GM12801 (cell line): Measurements from ENCODE around the gene PRUNE1.

Experiments
- TF ChIP-seq, protein P1 (sequence below): IDR thresholded peaks from one replicate; pipeline ENCODE4 v1.5.1; 2011; ENCODE audit warnings: control low read depth; ENCODE audit not compliant: insufficient read length; ENCODE audit errors: extremely low read depth

The PRUNE1 gene

DNA sequence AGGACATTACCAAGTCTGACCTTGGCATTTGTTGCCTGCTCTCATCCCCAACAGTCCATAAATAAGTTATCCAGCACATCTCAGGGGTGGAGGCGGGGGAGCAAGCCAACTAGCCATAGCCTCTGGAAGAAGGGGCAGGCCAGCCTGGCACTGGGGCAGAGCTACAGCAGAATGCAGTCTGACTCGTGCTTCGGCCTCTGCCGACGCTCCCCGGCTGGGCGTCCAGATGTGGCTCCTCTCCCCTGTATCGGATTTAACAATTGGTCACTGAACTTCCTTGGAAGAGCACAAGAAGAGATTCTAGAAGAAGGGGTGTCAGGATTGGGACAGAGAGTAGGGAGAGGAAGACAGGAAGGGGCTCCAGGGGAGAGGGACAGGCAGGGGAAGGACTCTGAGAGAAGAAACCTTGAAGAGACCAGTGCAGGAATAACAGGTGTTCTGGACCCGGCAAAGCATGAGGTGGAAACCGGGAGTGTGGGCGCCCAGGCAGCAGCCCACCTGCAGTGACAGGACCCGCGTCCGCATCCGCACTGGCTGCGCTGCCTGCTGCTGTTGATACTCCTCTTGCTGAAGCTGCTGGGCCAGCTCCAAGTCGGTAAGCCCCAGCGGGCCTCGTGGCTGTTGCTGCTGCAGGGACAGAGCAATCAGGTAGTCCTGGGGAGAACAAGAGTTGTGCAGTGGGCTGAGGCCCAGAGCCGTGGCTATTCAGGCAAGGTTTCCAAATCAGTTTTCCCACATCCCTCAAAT, 10.9 kb upstream of the PRUNE1 start:
- TF ChIP-seq, protein P1, sequence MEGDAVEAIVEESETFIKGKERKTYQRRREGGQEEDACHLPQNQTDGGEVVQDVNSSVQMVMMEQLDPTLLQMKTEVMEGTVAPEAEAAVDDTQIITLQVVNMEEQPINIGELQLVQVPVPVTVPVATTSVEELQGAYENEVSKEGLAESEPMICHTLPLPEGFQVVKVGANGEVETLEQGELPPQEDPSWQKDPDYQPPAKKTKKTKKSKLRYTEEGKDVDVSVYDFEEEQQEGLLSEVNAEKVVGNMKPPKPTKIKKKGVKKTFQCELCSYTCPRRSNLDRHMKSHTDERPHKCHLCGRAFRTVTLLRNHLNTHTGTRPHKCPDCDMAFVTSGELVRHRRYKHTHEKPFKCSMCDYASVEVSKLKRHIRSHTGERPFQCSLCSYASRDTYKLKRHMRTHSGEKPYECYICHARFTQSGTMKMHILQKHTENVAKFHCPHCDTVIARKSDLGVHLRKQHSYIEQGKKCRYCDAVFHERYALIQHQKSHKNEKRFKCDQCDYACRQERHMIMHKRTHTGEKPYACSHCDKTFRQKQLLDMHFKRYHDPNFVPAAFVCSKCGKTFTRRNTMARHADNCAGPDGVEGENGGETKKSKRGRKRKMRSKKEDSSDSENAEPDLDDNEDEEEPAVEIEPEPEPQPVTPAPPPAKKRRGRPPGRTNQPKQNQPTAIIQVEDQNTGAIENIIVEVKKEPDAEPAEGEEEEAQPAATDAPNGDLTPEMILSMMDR, result no peak

DNA sequence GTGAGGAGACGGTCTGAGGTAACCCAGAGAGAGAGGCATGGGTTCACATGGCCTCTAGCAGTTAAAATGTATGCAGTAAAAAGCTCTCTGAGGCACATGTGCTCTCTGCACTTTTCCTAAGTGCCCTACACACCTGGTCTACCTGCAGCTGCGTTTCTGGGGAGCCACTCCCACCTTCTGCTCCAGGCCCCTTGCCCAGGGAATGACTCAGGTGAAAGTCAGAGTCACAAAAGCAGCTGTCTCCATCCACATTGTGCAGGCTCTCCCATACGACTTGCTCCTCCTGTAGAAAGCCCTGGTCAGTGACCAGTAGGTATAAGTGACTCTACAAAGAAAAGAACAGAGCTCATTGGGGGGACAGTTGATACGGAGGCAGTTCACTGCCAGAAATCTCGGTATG, 10.3 kb upstream of the PRUNE1 start:
- TF ChIP-seq, protein P1, result no peak

DNA sequence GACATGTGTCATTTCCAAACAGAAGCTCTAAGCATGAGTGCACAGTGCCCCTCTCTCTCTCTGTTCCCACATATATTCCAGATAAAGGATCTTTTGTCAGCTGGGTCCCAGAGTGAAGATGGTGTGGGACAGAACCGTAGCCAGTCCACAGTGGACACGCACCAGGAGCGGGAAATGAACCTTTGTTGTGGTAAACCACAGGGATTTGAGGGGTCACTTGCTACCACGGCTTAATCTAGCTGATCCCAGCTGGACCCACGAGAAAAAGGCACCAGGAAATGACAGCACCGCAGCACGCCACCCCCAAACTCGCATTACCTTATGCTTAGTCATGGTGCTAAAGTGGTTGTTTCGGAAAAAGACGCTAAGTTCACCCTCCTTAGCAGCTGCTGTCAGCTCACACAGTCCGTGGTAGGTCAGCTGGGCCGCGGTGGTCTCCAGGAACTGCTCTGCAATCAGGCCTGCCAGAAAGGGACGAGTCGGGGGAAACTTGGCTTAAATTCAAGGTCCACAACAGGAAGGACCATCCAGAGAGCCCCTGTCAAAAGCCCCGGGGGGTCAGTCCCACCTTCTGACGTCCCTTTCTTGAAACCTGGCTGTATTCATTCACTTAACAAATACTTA, 9.1 kb upstream of the PRUNE1 start:
- TF ChIP-seq, protein P1, result no peak

DNA sequence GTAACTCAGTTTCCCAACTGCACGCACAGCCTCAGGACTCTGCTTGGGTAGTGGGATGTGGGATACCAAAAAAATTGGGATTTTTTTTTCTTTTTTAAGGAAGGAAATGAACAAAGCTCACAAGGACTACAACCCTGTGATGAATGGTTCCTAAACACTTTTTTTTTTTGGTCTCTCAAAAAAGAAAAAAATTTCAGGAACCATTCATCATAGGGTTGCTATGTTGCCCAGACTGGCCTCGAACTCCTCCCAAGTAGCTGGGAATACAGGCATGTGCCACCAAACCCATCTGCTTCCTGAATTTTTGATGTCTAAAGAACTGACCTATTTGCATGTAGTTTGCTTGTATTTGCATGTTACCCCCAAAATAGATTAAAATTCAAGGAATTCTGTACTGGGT, 8.3 kb upstream of the PRUNE1 start:
- TF ChIP-seq, protein P1, result no peak

DNA sequence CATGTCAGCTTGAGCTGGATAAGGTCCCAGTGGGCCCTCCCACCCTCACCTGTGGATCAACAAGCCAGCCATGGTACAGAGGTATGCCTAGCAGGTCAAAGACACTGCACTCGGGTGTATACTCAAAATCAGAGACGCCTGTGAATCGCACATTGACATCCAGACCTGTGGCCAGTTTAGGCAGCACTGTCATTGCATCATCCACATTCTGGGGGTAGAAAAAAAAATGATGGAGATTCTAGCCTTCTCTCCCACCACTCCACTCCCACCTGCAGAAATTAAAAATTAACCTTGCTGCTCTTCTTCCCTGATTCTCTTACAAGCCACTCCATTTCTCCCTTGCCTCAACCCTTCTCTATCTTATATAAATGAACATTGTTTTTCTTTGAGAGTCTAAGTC, 7.8 kb upstream of the PRUNE1 start:
- TF ChIP-seq, protein P1, result no peak

DNA sequence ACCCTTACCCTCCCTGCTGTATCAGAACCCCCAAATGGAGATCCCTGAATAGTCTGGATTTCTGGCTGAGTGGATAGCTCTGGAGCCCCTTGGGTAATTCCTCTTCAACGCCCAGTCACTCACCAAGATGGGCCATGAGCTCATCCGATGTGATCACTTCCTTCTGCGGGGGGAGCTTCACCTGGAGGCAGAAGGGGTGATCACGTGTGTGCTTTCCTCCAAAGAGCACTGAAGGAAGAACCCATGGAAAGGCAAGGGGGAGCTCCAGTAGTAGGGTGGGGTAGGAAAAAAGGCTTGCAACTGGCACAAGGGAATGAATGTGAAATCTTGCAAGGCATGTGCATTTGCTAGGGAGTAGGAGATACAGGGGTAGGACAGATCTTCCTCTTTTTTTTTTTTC, 6.6 kb upstream of the PRUNE1 start:
- TF ChIP-seq, protein P1, result no peak

DNA sequence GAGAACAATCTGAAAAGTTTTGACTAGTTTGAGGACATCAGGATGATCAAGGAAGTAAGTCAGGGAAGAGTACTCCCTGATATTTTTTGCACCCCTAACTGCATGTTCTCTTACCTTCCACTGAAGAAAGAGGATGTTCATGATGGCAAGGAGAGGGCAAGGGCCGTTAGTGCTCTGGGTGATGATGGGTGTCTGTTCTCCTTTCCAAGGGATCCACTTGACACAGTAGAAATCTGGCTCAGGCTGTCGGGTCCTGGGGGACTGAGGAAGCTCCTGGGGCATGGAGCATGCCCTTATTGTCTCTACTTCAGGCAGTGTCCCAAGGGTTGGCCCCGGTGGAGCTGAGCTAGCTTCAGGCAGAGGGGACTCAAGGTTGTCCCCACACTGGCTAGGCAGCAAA, 6.2 kb upstream of the PRUNE1 start:
- TF ChIP-seq, protein P1, result no peak
